Activated CD8-positive, alpha-beta memory T cell treated with anti-CD3 and anti-CD28 coated beads, Interleukin-2, amount 10 ng/mL, durations not matched to agents 7 days and 5 days (primary cell): ENCODE data around the gene NOA1. TPM values are rescaled to one million over a fixed set of nuclear protein-coding genes. Genes with fewer than 3 reads are reported as not detected.

Experiments
- ATAC-seq: fragments of 150-1000 bp; cut with Tn5 transposase; one replicate; pipeline ENCODE4 v1.10.0; 2021; ENCODE audit warnings: moderate library complexity
- CTCF ChIA-PET: fragments of 350-600 bp; sonication (Branson Sonifier 250); formaldehyde crosslinking; loops from one replicate; lab custom pipeline; 2021; ENCODE audit warnings: antibody characterized with exemption; lab: Charles Lee
- DNase-seq: peaks from one replicate; pipeline ENCODE4 v3.0.0-alpha.2; 2020
- H3K27ac Mint-ChIP-seq: one replicate; pipeline ENCODE4 v1.8.0; 2021; ENCODE audit warnings: mild to moderate bottlenecking, mixed read lengths
- H3K27me3 Mint-ChIP-seq: one replicate; pipeline ENCODE4 v1.8.0; 2021; ENCODE audit warnings: mixed read lengths
- H3K36me3 Mint-ChIP-seq: one replicate; pipeline ENCODE4 v1.8.0; 2021; ENCODE audit warnings: mild to moderate bottlenecking, mixed read lengths
- H3K4me1 Mint-ChIP-seq: one replicate; pipeline ENCODE4 v1.8.0; 2021; ENCODE audit warnings: mixed read lengths
- H3K4me3 Mint-ChIP-seq: one replicate; pipeline ENCODE4 v1.8.0; 2021; ENCODE audit warnings: mild to moderate bottlenecking, moderate library complexity, mixed read lengths
- H3K9me3 Mint-ChIP-seq: one replicate; pipeline ENCODE4 v1.8.0; 2022; ENCODE audit warnings: low read depth, mixed read lengths
- total RNA-seq, 2 experiments: library from RNA; stranded (reverse); gene quantifications; one replicate each; pipeline ENCODE4 v1.2.3, GENCODE V29; 2021

Gene NOA1
- total RNA-seq, 2 experiments from 2014 or later: 23.0 to 25.8 TPM

DNA sequence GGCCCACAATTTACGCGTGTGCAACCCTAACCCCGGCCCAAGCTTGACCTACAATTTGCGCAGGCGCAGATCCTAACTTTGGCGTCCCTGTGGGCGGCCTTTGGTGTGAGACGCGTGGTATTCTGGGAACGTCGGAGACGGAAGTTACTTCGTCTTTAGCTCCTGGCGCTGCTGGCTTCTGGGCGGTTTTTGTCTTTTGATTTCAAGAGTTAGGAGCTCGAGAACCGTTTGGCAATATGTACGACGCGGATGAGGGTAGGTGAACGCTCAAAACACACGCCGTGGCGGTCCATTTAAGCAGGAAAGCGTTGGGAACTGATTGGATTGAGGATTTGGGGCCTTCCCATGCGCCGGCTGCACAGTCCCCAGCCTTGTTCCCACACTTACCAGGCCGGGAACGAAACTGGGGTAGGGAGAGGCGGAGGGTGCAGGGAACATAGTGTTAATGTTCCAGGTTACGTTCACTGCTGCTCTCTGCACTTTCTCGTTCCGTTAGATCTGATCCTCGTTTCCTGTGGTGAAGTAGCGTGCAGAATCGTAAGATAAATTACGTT is 1.4 kb upstream of the NOA1 start, which contains the start of gene POLR2B:
TSS of gene POLR2B (plus strand) at position 147 of the 554 bp plus-strand sequence. CDS start at position 237, 90 bp downstream.
- peaks cover 48% of the 10 kb centered on the region for H3K4me1 Mint-ChIP-seq
- DNase-seq (peak; percentile 96), ATAC-seq (peak; percentile 49)
- H3K36me3 Mint-ChIP-seq: peaks cover 40% of the 10 kb centered on the region
- H3K27me3 Mint-ChIP-seq: no peaks in the 10 kb centered on the region
- no peaks in the 10 kb centered on the region for H3K9me3 Mint-ChIP-seq
- H3K4me3 Mint-ChIP-seq: peak within 1 kb of the TSS; percentile 98
- CTCF ChIA-PET: interaction anchor here (1.0 to 4.8 kb wide), 7 partner anchors 12 to 1030 kb away, joined by 3 to 32 read pairs (median 5); partner anchors contain the start of genes CEP135, PAICS, PPAT and REST
- H3K27ac Mint-ChIP-seq: peak within 1 kb of the TSS; percentile 99

DNA sequence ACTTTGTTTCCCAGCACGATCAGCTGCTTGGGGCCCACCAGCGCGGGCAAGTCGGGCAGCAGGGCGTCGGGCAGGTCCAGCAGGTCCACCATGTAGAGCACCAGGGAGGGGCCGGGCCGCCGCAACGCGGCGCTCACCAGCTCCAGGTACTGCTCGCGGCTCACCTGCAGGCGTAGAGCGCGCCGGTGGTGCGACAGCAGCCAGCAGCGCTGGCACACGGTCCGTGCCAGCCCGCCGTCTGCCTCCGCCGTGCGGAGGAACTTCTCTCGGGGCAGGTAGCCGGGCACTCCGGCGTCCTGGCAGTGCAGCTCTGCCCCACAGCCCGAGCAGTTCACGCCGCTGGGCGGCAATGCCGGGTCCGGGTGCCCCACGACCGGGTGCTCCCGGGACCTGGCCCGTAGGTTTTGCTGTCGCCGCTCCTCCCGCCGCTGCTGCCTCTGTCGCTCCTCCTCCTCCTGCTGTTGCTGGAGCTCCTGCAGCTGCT is 527 bp downstream of the NOA1 start:
- CTCF ChIA-PET: interaction anchor here (1.2 to 4.8 kb wide), 5 partner anchors 10 to 590 kb away, joined by 3 to 32 read pairs (median 10); partner anchors contain the start of genes AASDH and REST
- Mint-ChIP-seq H3K9me3 (peaks cover 9% of the 10 kb centered on the region), H3K27ac (peak overlapping the region; percentile 99), H3K4me1 (peaks cover 53% of the 10 kb centered on the region), H3K4me3 (peak overlapping the region; percentile 98), H3K27me3 (no peaks in the 10 kb centered on the region), H3K36me3 (peaks cover 52% of the 10 kb centered on the region)
- DNase-seq: peak; percentile 61
- peak; percentile 31 for ATAC-seq

DNA sequence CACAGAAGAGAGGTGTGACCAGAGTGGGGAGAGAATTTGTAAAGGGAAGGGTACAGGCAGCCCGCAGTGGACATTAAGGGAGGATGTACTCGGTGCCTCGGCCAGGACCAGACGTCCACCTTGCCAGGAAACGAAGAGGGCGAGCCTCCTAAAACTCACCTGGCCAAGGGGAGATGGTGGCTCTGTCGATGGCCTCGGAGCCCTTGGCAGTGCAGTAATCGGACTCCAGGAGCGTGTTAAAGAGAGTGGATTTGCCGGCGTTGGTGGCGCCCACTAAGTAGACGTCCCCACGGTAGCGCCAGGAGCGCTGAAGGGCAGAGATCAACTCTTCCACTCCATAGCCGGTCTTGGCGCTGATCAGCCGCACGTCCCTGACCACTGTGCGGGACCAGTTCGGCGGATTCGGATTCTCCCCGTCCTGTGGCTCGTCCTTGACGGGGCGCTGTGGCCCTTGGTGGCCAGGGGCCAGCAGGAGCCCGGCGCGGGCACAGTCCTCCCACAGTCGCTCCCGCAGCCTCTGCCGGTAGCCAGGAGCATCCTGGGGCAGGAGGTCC is 1.0 kb downstream of the NOA1 start:
- CTCF ChIA-PET: interaction anchor here (0.6 to 4.8 kb wide), 5 partner anchors 10 to 286 kb away, joined by 3 to 32 read pairs (median 10); partner anchors contain the start of gene REST
- Mint-ChIP-seq H3K36me3 (peaks cover 51% of the 10 kb centered on the region), H3K27me3 (no peaks in the 10 kb centered on the region), H3K27ac (peak overlapping the region; percentile 44), H3K4me1 (peaks cover 52% of the 10 kb centered on the region), H3K4me3 (peak overlapping the region; percentile 98), H3K9me3 (peaks cover 9% of the 10 kb centered on the region)
- ATAC-seq (no peak), DNase-seq (no peak)

DNA sequence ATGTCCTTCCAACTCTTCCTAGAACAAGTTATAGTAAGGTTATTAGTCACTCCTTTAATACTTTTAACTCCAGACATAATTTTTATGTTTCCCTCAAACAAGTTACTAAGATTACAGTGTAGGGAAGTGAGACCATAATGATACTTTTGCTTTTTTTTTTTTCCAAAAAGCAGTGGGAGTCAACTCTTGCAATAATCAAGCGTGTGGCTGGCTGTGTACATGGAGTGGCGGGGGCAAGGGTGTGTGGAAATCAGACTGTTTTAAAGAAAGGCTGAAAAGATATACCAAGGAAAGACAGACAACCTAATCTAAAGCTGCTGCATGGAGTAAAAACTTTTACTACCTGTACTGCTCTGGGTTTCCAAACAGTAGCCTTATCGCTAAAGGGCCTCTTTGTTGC is 4.1 kb downstream of the NOA1 start:
- ATAC-seq: no peak
- CTCF ChIA-PET: interaction anchor here (0.7 to 1.3 kb wide), 2 partner anchors 13 to 56 kb away, joined by 3 read pairs; no protein-coding TSS in a partner anchor
- peaks cover 9% of the 10 kb centered on the region for H3K9me3 Mint-ChIP-seq
- H3K27ac Mint-ChIP-seq: no peak overlapping the region
- peaks cover 41% of the 10 kb centered on the region for H3K4me1 Mint-ChIP-seq
- H3K27me3 Mint-ChIP-seq: no peaks in the 10 kb centered on the region
- no peak overlapping the region for H3K4me3 Mint-ChIP-seq
- peaks cover 61% of the 10 kb centered on the region for H3K36me3 Mint-ChIP-seq
- DNase-seq: no peak

DNA sequence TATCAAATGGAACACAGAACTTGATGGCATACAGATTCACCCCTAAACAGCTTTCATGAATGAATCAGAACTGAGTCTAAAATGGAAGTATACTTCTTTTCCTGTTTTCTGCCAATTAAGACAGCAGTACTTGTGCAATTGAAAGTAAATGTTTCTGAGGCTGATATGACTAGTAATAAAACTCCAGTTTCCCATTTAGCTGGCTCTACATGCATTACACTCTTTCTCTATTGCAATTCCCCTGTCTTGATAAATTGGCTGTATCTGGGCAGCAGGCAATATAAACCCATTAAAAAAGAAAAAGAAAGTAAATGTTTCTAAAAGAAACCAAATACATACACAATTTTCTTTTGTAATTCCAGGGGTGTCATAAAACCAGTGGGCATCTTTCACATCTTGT is 4.6 kb downstream of the NOA1 start:
- peak overlapping the region; percentile 30 for H3K27ac Mint-ChIP-seq
- H3K4me3 Mint-ChIP-seq: no peak overlapping the region
- CTCF ChIA-PET: interaction anchor here (1.3 kb wide), 1 partner anchor 13 kb away, joined by 3 read pairs; no protein-coding TSS in a partner anchor

DNA sequence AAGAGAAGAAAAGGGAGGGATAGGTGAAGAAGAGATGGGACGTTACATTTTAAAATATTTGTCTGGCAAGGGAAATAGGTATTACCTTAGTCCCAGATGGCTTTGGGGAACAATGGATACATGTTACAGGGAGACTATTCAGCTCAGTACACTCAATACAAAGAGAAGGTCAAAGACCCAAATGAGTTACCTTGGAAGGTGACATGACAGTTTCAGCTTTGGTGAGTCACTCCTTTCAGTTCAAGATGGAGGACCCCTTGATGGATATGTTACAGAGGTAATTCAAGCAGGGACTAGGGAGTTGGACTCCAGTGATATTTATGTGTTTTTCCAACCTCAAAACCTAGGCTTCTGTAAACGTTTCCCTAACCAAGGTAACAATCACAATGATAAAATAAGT is 5.0 kb downstream of the NOA1 start:
- H3K4me1 Mint-ChIP-seq: peaks cover 41% of the 10 kb centered on the region
- H3K9me3 Mint-ChIP-seq: peaks cover 9% of the 10 kb centered on the region
- peaks cover 64% of the 10 kb centered on the region for H3K36me3 Mint-ChIP-seq
- no peaks in the 10 kb centered on the region for H3K27me3 Mint-ChIP-seq
- CTCF ChIA-PET: interaction anchor here (0.8 to 1.3 kb wide), 2 partner anchors 9 to 12 kb away, joined by 3 read pairs; no protein-coding TSS in a partner anchor
- H3K27ac Mint-ChIP-seq: peak overlapping the region; percentile 30
- DNase-seq (no peak), ATAC-seq (no peak)
- H3K4me3 Mint-ChIP-seq: no peak overlapping the region

More for the DNA sequence above, 4.6 kb downstream of the NOA1 start:
- ATAC-seq (no peak), DNase-seq (no peak)
- Mint-ChIP-seq H3K4me1 (peaks cover 41% of the 10 kb centered on the region), H3K27me3 (no peaks in the 10 kb centered on the region), H3K9me3 (peaks cover 9% of the 10 kb centered on the region), H3K36me3 (peaks cover 61% of the 10 kb centered on the region)

DNA sequence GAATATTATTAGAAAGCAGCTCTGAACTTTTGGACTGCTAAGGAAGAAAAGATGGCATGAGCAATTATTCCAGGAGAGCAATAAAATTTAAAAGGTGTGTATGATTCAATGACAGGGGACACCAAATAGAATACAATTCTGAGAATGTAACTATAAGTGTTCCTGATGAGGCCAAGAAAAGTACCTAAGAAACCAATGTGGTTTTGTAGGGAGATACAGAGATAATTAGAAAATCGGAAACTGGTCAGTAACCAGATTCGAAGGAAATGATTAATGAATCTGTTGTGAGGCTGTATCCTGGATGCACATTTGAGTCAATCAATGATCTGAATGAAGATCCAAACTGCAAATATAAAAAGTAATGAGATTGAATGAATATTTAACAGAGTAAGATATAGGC is 6.0 kb downstream of the NOA1 start:
- no peaks in the 10 kb centered on the region for H3K27me3 Mint-ChIP-seq
- peaks cover 69% of the 10 kb centered on the region for H3K36me3 Mint-ChIP-seq
- H3K27ac Mint-ChIP-seq: peak overlapping the region; percentile 36
- no peak for ATAC-seq
- H3K4me1 Mint-ChIP-seq: peaks cover 41% of the 10 kb centered on the region
- CTCF ChIA-PET: interaction anchor here (0.8 kb wide), 1 partner anchor 8 kb away, joined by 3 read pairs; no protein-coding TSS in a partner anchor
- DNase-seq: no peak
- peaks cover 9% of the 10 kb centered on the region for H3K9me3 Mint-ChIP-seq
- H3K4me3 Mint-ChIP-seq: no peak overlapping the region

DNA sequence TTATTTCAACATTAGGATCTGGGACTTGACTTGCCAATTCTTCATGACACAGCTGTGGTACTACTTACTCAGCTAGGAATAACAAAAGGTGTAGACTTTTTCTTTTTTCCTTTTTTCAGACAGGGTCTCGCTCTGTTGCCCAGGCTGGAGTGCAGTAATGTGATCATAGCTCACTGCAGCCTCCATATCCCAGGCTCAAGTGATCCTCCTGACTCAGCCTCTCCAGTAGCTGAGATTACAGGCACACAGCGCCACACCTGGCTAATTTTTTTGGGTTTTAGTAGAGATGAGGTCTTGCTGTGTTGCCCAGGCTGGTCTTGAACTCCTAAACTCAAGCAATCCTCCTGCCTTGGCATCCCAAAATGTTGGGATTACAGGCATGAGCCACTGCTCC is 16.3 kb downstream of the NOA1 start:
- no peak overlapping the region for H3K4me3 Mint-ChIP-seq
- H3K27me3 Mint-ChIP-seq: no peaks in the 10 kb centered on the region
- no peaks in the 10 kb centered on the region for H3K4me1 Mint-ChIP-seq
- no peaks in the 10 kb centered on the region for H3K9me3 Mint-ChIP-seq
- DNase-seq (no peak), ATAC-seq (no peak)
- CTCF ChIA-PET: interaction anchor here (1.2 to 4.3 kb wide), 5 partner anchors 9 to 109 kb away, joined by 3 to 32 read pairs (median 3); partner anchors contain the start of genes NOA1 and POLR2B
- peak overlapping the region; percentile 15 for H3K27ac Mint-ChIP-seq
- H3K36me3 Mint-ChIP-seq: peaks cover 22% of the 10 kb centered on the region

DNA sequence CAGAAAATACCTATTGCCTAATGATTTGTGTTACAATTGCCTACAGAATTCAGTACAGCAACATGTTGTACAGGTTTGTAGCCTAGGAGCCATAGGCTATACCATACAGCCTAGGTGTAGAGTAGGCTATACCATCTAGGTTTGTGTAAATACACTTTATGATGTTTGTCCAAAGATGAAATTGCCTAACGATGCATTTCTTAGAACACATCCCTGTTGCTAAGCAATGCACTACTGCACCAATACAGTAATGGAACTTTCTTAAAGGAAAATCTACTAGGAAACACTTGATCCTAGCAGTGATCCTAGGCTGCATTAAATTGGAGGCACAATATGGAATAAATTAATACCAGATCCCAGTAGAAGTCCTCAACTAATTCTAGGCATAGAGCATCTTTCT is 18.3 kb downstream of the NOA1 start:
- Mint-ChIP-seq H3K36me3 (peaks cover 9% of the 10 kb centered on the region), H3K27me3 (no peaks in the 10 kb centered on the region), H3K4me3 (no peak overlapping the region), H3K27ac (no peak overlapping the region), H3K9me3 (no peaks in the 10 kb centered on the region), H3K4me1 (no peaks in the 10 kb centered on the region)
- ATAC-seq (no peak), DNase-seq (no peak)
- CTCF ChIA-PET: interaction anchor here (2.2 to 4.3 kb wide), 2 partner anchors 18 to 37 kb away, joined by 6 to 32 read pairs; partner anchors contain the start of genes NOA1 and POLR2B

DNA sequence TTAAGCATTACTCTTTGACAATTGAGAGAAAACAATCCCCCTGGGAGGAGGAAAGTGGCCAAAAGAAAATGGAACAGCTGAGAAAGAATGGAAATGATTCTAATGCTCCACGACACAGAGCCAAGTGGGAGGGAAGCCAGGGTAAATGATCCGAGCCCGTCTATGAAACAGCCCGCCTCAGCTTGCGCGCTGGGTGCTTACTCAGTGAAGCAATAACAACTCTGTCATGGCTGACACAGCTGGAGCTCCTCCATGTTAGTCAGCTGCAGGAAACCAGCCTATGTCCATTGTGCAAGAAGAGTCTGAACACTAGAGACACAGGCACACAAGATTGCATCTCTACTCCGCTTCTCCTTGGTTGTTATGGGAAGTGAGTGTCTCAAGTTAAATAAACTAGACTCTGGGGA is 19.3 kb downstream of the NOA1 start:
- Mint-ChIP-seq H3K36me3 (peaks cover 9% of the 10 kb centered on the region), H3K4me1 (no peaks in the 10 kb centered on the region), H3K4me3 (no peak overlapping the region), H3K27ac (no peak overlapping the region), H3K27me3 (no peaks in the 10 kb centered on the region), H3K9me3 (no peaks in the 10 kb centered on the region)
- ATAC-seq: no peak
- CTCF ChIA-PET: no interaction called here
- DNase-seq: no peak

DNA sequence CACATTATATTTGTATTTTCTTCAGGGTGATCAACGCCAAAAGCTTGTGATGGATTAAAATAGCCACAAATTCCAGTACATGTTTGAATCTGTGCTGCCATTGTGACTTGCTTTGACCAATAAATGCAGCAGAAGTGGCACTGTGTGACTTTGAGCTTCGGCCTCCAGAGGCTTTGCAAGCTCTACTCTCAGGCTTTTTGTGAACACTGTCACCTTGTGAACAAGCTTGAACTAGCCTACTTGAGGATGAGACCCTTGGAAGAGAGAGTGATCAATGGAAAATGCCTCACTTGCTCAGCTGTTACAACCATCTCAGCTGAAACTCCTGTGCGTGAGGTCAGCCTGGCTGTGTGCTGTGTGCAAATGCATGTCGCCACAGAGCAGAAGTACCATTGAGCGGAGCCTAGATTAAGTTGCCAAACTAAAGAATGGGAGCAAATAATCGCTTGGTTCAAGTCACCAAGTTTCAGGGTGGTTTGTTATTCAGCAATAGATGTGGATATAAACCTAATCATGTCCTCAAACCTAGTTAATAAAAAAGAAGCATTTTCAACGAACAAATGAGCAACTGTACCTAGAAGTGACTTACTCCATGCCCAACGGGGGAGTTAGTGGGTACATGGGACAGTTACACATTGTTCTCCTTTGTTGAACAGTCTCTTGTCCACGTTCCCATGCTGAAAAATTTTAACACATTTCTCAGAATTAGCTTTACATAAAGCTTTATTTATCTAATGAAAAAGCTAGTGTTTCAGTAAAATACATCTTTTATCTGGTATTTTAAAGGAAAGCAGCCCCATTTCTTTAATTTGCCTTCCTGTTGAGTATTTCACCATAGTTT is 23.5 kb downstream of the NOA1 start:
- no peak for DNase-seq
- no peaks in the 10 kb centered on the region for H3K9me3 Mint-ChIP-seq
- no peak overlapping the region for H3K4me3 Mint-ChIP-seq
- no peak overlapping the region for H3K27ac Mint-ChIP-seq
- H3K36me3 Mint-ChIP-seq: no peaks in the 10 kb centered on the region
- CTCF ChIA-PET: interaction anchor here (0.7 kb wide), 1 partner anchor 62 kb away, joined by 3 read pairs; no protein-coding TSS in a partner anchor
- H3K4me1 Mint-ChIP-seq: no peaks in the 10 kb centered on the region
- ATAC-seq: no peak
- H3K27me3 Mint-ChIP-seq: no peaks in the 10 kb centered on the region

DNA sequence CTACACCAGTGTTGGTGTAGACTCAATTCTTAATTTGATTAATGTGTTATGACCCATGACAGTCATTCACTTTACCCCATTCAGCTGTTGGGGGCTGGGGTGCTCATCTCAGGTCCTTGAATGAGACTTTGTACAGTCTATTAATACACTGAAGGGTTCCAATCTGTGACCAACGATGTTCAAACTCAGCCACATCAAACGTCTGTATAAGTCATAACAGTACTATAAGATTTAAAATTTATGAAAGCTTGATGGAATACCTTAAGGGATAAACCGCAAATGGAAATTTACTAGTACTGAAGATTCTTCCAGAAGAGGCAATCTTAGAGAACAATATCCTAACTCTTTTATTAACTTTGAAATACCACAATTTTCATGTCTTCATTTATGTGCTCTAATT is 36.0 kb downstream of the NOA1 start:
- DNase-seq (no peak), ATAC-seq (no peak)
- H3K4me1 Mint-ChIP-seq: peaks cover 3% of the 10 kb centered on the region
- no peaks in the 10 kb centered on the region for H3K9me3 Mint-ChIP-seq
- CTCF ChIA-PET: no interaction called here
- H3K4me3 Mint-ChIP-seq: no peak overlapping the region
- no peaks in the 10 kb centered on the region for H3K27me3 Mint-ChIP-seq
- H3K36me3 Mint-ChIP-seq: peaks cover 8% of the 10 kb centered on the region
- no peak overlapping the region for H3K27ac Mint-ChIP-seq

DNA sequence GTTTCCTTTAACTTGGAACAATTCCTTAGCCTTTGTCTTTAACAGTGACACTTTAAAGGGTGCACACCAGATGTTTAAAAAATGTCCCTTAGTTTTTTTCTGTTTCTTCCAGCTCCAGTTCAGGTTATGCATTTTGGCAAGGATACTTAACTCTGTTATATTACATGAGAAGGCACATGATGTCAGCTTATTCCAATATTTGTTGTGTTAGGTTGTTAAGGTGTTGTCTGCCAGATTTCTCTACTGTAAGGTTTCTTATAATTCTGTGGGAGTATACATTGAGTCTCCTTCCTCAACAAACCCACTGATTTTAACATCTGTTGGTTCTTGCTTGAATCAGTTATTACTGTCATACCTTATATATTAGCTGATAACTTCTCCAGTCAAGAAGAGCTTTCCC is 36.4 kb downstream of the NOA1 start:
- no peak for ATAC-seq
- no peak overlapping the region for H3K4me3 Mint-ChIP-seq
- H3K36me3 Mint-ChIP-seq: peaks cover 10% of the 10 kb centered on the region
- no peaks in the 10 kb centered on the region for H3K9me3 Mint-ChIP-seq
- no peak for DNase-seq
- no peak overlapping the region for H3K27ac Mint-ChIP-seq
- CTCF ChIA-PET: interaction anchor here (0.6 kb wide), 1 partner anchor 80 kb away, joined by 3 read pairs; no protein-coding TSS in a partner anchor
- no peaks in the 10 kb centered on the region for H3K27me3 Mint-ChIP-seq
- H3K4me1 Mint-ChIP-seq: peaks cover 3% of the 10 kb centered on the region
